COLO829 (cell line): ENCODE results near the gene SCN5A.

Experiments
- DNase-seq: peaks from one replicate; pipeline ENCODE4 v3.0.0; 2012; ENCODE audit warnings: low spot score

The SCN5A gene

GRCh38 chr3:38647217-38647970 lies 2.1 kb downstream of the SCN5A start:
- no peak for DNase-seq

DNA sequence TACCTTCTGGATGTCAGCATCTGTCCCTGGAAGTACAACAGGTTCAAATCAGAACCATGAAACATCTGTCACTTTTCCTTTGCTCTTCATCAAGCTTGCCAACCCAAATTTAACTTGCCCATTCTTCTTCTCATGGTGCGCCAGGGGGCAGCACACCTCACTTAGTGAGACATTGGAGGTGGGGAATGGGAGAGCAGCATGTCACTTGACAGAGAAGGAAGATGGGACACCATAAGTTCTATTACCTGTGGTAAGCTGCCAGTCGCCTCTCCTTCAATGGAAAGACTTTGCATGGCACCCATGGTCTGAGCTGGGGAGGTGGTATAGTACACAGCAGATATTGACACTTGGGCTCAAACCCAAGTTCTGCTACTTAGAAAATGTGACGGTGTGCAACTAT lies 2.9 kb downstream of the SCN5A start:
- DNase-seq: peak; percentile 47

GRCh38 chr3:38646062-38646461 lies 3.4 kb downstream of the SCN5A start:
- no peak for DNase-seq

DNA sequence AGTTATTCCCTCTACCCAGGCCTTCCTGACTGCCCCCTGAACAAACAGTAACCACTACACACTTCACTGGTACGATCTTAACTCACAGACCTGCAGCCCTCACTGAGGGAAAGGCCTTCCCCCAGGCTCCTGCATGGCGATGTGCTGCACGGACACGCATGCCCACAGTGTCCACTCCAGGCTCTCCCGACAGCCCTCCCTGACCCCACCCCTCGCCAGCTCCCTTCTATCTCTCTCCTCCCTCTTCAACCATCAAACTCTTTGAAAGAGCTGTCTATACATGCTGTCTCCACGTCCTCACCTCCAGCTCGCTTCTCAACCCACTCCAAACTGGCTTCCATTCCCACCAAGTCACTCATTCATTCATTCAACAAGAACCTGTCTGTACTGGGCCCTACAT lies 3.9 kb downstream of the SCN5A start:
- DNase-seq: no peak

GRCh38 chr3:38645076-38645475 lies 4.4 kb downstream of the SCN5A start:
- DNase-seq: no peak

DNA sequence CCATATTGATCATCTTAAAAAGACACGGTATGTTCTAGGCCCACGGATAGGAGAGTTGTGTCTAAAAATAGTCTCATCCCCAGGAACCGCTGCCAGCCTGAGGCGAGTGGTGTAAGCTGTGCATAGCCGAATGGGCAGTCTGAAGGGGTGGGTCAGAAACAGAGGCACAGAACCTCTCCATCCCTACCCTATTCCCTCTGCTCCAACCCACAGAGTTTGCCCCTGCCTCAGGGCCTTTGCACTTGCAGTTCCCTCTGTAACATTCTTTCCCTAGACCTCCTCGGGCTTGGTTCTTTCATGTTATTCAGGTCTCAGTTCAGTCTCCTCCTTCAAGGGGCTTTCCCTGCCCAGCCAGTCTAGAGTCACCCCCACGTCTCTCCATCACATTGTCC lies 4.8 kb downstream of the SCN5A start:
- no peak for DNase-seq

GRCh38 chr3:38644016-38644661 lies 5.3 kb downstream of the SCN5A start:
- no peak for DNase-seq

DNA sequence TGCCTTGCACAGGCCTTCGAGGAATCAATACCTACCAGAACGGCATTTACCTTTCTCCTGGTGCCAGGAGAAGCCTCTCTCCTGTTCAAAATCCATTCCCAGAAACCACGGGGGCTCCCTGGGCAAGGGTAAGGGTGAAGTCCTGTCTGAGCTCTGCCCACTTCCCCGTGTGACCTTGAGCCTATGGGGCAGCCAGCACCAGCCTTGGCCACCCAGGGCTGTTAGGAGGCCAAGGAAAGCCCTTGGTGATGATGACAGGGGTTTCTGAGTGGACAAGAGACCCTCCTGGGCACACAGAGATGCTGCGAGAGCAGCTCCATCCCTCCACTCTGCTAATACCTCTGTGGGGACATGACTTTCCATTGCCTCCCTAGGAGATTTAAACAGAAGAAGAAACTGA lies 5.9 kb downstream of the SCN5A start:
- DNase-seq: no peak

- no peak for DNase-seq
Observed at GRCh38 chr3:38643090-38643489, 6.4 kb downstream of the SCN5A start.

GRCh38 chr3:38641461-38642110 lies 7.9 kb downstream of the SCN5A start:
- no peak for DNase-seq

DNA sequence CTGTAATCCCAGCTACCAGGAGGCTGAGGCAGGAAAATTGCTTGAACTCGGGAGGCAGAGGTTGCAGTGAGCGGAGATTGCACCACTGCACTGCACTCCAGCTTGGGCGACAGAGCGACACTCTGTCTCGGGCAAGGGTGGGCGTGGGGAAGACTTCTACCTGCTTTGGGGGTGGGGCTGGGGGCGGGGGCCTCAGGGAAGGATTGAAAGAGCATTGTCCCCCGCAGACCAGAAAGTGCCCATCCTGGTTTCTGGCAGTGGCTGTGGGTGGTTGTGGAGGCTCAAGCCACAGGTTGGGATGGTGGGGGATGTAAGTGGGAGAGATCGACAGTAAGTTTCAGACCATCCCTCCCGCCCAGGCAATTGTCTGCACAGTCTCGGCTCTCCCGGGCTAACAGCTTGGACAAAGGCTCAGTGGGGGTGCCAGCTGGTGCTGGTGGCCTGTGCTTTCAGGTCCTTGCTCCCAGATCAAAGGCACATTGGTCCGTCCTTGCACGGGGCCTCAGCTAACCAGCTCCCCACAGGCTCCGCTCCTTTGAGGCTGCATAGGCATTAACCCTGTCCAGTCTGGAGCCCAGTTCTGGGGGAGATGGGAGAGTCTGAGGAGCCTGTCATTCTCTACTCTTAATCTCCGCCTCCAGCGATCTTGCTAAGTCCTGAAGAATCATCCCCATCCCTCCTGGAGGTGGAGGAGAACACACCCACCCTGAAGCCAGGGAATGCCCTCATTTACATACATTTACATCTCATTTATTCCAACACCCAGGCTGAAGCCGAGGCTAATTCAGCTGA lies 8.6 kb downstream of the SCN5A start:
- no peak for DNase-seq

- no peak for DNase-seq
Observed at GRCh38 chr3:38638354-38638753, 11.1 kb downstream of the SCN5A start.

DNA sequence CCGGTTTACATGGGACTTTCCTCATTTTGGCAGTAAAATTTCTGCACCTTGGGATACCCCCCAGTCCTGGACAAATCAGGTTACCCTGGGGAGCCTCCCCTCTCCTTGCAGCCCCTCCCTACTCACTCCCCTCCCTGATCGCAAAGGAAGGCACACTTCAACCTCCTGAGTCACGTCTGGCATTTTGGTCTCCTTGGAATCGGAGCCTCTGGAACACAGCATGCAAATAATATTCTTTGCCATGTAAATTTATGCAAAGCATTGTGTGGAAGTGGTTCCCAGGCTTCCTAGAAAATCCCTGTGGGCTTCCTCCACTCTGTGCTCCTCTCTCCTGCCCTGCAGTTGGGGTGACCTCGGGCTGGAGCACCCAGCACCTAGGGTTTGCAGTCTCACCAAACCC lies 11.6 kb downstream of the SCN5A start:
- DNase-seq: no peak

GRCh38 chr3:38636881-38637280 lies 12.6 kb downstream of the SCN5A start:
- DNase-seq: no peak

GRCh38 chr3:38636464-38636863 lies 13.0 kb downstream of the SCN5A start:
- DNase-seq: no peak

DNA sequence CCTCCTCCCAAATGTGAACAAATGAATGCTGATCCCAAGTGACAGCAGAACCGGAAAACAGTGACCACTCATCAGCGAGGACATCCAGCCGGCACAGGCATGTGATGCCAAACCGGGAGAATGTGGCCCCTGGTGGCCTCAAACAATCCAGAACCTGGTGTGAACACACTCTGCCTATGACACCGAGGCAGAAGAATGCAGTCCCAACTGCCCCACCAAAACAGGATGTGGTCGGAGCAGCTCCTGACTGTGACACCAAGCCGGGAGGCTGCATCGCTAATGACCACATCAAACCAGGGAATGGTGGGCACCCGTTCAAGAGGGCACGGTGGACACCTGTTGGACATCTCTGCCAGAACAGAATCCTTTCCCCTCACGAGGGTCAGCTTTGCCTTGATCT lies 15.4 kb downstream of the SCN5A start:
- no peak for DNase-seq

- no peak for DNase-seq
Observed at GRCh38 chr3:38632989-38633388, 16.5 kb downstream of the SCN5A start.

GRCh38 chr3:38630606-38631005 lies 18.9 kb downstream of the SCN5A start:
- no peak for DNase-seq

DNA sequence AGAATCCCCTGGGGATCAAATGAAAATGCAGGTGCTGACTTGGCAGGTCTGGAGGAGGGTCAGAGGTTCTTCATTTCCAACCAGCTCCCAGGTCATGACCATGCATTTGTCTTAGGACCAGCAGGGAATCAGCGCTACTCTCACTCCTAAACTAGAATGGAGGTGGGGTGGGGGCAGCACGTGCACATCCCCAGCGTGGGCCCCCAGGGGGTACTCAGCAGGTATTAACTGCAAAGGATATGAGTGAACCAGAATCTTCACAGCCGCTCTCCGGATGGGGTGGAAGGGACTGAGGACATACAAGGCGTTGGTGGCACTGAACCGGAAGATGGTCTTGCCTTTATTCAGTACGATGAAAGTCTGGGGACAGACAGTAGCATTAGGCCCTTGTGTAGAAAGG lies 19.4 kb downstream of the SCN5A start:
- DNase-seq: no peak

GRCh38 chr3:38628835-38629234 lies 20.7 kb downstream of the SCN5A start:
- DNase-seq: no peak

DNA sequence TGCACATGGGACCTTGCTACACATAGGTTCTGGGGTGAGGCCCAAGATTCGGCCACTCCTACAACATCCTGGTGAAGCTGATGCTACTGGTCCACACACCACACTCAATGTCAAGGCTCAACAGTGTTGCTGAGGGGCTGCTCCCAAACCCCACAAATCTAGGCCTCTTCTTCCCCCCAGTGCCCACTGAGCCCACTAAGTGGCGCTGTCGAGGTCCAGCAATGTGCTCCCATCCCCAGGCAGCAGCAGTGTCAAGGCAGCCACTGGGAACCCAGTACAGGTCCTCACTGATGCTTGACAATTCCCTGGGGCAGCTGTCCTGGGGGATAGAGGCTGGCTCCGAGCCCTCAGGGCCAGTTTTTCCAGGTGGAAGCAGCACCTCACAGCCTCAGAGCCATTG lies 21.5 kb downstream of the SCN5A start:
- no peak for DNase-seq

DNA sequence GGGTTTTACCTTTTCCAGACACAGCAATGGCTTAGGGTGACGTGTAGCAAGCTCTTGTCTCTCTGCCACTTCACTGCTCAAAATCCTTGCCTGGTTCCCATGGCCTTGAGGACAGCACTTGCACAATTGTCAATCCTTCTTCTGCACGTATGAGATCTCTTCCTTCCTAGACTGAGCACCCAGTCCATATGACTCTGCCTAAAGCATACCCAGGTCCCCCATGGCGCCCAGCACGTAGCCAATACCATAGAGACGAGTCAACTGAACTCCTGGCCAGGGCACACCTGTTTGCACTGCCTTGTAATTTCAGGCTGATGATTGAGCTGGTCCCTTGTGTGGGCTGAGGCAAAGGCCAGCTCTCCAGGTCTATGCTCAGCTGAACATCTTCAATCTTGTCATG lies 23.3 kb downstream of the SCN5A start:
- no peak for DNase-seq

GRCh38 chr3:38623539-38623938 lies 25.9 kb downstream of the SCN5A start:
- no peak for DNase-seq
